H1 (cell line): ENCODE measurements around the gene DOCK11. TPM values are rescaled to one million over a fixed set of nuclear protein-coding genes. Genes with fewer than 3 reads are reported as not detected.

Source experiments
- ATF2 ChIP-seq: IDR thresholded peaks from 2 replicates; pipeline ENCODE4 v1.6.1; 2012; ENCODE audit warnings: low read length, inconsistent platforms
- ATF3 ChIP-seq: IDR thresholded peaks from 2 replicates; pipeline ENCODE4 v1.6.1; 2011; ENCODE audit warnings: low read depth, mild to moderate bottlenecking, low read length; ENCODE audit not compliant: insufficient read depth
- CHD7 ChIP-seq: fragments of 300-600 bp; sonication (generic); IDR thresholded peaks from 2 replicates; pipeline ENCODE4 v1.7.1; 2012; ENCODE audit warnings: low read length, moderate library complexity, mild to moderate bottlenecking, inconsistent platforms; ENCODE audit not compliant: insufficient replicate concordance
- MAFK ChIP-seq: IDR thresholded peaks from 2 replicates; pipeline ENCODE4 v1.6.1; 2012; ENCODE audit warnings: low read depth, mild to moderate bottlenecking, improper control_type of control experiment, low read length
- NRF1 ChIP-seq: IDR thresholded peaks from 2 replicates; pipeline ENCODE4 v1.6.1; 2011; ENCODE audit warnings: mild to moderate bottlenecking, low read depth, low read length, improper control_type of control experiment
- SAP30 ChIP-seq: fragments of 300-600 bp; sonication (generic); IDR thresholded peaks from 2 replicates; pipeline ENCODE4 v1.7.1; 2012; ENCODE audit warnings: low read length, moderate library complexity, mild to moderate bottlenecking, inconsistent platforms; ENCODE audit not compliant: insufficient read depth, insufficient replicate concordance
- ZNF274 ChIP-seq: IDR thresholded peaks from 2 replicates; pipeline ENCODE4 v1.7.0; 2012; ENCODE audit warnings: low read length, borderline replicate concordance; ENCODE audit errors: extremely low read depth
- polyA plus RNA-seq, 7 experiments: library from polyadenylated mRNA; depleted of rRNA in 3 of 7; stranded (reverse) in 5 of 7; unstranded in 2 of 7; fragments of >200 nt in 5 of 7; fragments of 200-250 nt in 2 of 7; gene quantifications; 1 replicate in 5 of 7; 2 replicates in 1 of 7; 4 replicates in 1 of 7; pipeline versions ENCODE4 v1.2.1 to v1.2.3, GENCODE V29; 2011 to 2013; ENCODE audit warnings: missing spikeins in 2 of 7, mixed read lengths in 2 of 7
- total RNA-seq: library from RNA; stranded (reverse); fragmentation: NEBNext Ultra II Directional; extraction: Animal tissue kit (Norgen Biotek cat#: 25700); gene quantifications from 2 replicates; pipeline ENCODE4 v1.2.1, GENCODE V29; 2021

The DOCK11 gene
- total and polyA plus RNA-seq, 2 of the 8 experiments (the other 6 are each of a cell fraction or from before 2014, with no cell fraction given) = 4.9 to 12.0 TPM

DNA sequence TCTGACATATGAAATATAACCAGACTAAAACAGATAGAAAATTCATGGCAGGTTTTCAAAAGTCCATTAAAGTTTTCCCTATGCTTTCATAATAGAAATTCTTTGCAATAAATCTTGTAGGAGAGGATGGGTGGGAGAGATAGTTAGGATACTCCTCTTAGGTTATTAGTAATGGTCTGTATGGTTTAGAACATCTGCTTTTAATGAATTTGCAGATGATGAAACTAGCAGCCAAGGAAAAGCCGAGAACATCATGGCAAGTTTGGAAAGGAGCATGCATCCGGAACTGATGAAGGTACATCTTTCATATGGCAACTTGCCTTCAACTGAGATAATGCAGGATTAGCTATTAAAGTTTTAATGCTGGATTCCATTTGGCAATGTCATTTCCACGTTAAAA is 70.7 kb downstream of the DOCK11 start (continued):
- TF ChIP-seq CHD7 (no peak), ATF3 (no peak), ZNF274 (no peak), SAP30 (no peak), ATF2 (no peak), MAFK (no peak), NRF1 (no peak)
